Adipocyte (in vitro differentiated cells): ENCODE measurements around the gene UNK.

ENCODE experiments used
- DNase-seq: peaks from one replicate; pipeline ENCODE4 v3.0.0-alpha.2; 2015; ENCODE audit warnings: low read depth
- H3K27me3 ChIP-seq: replicated peaks from 2 replicates; pipeline ENCODE4 v1.7.0; 2013; ENCODE audit warnings: mild to moderate bottlenecking, low read length, moderate library complexity; ENCODE audit not compliant: control insufficient read depth, insufficient read depth
- H3K36me3 ChIP-seq: 2 replicates; pipeline ENCODE4 v1.7.0; 2013; ENCODE audit warnings: low read length, mild to moderate bottlenecking, moderate library complexity; ENCODE audit not compliant: control insufficient read depth, insufficient read depth, severe bottlenecking
- H3K4me1 ChIP-seq: 2 replicates; pipeline ENCODE4 v1.7.0; 2013; ENCODE audit warnings: mild to moderate bottlenecking, low read length, moderate library complexity; ENCODE audit not compliant: control insufficient read depth, insufficient read depth
- H3K4me3 ChIP-seq: 2 replicates; pipeline ENCODE4 v1.7.0; 2013; ENCODE audit warnings: mild to moderate bottlenecking, low read length, moderate library complexity
- H3K9ac ChIP-seq: 2 replicates; pipeline ENCODE4 v1.7.0; 2013; ENCODE audit warnings: mild to moderate bottlenecking, low read length, moderate library complexity
- H3K9me3 ChIP-seq: 2 replicates; pipeline ENCODE4 v1.7.0; 2013; ENCODE audit warnings: mild to moderate bottlenecking, low read length, moderate library complexity; ENCODE audit not compliant: control insufficient read depth

Gene UNK

DNA sequence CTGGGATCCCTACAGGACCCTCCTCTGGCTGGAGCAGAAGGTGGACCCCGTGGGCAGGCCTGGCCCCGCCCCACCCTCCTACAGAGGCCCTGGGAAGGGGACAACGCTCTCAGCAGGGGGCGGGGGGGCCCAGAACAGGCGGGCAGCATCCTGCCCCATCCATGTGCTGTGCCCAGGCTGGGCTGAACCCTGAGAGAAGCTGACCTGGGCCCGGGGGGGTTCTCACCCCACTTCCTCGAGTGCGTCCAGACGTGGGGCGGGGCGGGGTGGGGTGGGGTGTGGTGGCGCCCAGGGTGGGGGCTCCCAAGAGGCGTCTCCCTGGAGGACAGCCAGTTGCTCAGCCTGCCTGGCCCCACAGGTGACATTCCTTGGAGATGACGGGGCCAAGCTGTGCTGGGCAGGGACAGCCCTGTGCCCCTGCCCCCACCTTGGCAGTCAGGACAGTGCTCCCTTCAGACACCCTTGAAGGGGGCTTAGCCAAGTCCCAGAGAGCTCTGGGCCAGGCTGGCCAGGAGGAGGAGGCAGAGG, 60.0 kb downstream of the UNK start:
- Histone ChIP-seq H3K4me1 (peaks cover 34% of the 10 kb centered on the region), H3K36me3 (peaks cover 38% of the 10 kb centered on the region), H3K27me3 (no peaks in the 10 kb centered on the region), H3K9me3 (no peaks in the 10 kb centered on the region), H3K9ac (no peak overlapping the region), H3K4me3 (no peak overlapping the region)
- DNase-seq, result no peak

DNA sequence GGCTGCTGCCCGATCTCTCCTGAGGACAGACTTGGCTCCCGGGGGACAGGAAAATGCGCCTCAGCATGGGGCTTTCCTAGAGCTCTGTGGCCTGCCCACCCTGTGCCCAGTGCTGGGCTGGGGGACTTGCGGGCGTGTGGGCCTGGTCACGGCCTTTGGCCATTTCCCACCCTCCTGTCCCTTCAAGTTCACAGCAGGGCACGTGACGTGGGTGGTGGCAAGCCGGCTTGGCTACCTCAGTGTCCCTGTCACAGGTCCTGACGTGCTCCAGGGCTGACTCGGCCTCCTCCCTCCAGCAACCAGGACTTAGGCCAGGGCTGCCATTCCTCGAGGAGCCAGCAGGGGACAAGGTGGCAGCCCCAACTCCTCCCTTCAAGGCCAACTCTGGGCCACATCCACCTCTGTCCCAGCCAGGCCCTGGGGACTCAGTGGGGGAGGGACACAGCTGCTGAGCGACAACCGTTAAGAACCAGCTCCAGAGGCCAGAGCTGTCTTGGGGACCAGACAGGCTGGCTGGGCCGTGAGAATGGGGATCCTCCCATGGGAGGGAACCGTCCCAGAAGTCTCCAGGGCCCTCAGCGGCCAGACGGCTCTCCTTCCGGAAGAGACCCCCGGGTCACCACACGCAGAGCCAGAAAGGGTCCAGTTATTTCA, 60.6 kb downstream of the UNK start:
- Histone ChIP-seq H3K9me3 (no peaks in the 10 kb centered on the region), H3K27me3 (no peaks in the 10 kb centered on the region), H3K36me3 (peaks cover 44% of the 10 kb centered on the region), H3K9ac (peak overlapping the region; percentile 8), H3K4me1 (peaks cover 38% of the 10 kb centered on the region), H3K4me3 (no peak overlapping the region)
- DNase-seq, result peak; percentile 61

DNA sequence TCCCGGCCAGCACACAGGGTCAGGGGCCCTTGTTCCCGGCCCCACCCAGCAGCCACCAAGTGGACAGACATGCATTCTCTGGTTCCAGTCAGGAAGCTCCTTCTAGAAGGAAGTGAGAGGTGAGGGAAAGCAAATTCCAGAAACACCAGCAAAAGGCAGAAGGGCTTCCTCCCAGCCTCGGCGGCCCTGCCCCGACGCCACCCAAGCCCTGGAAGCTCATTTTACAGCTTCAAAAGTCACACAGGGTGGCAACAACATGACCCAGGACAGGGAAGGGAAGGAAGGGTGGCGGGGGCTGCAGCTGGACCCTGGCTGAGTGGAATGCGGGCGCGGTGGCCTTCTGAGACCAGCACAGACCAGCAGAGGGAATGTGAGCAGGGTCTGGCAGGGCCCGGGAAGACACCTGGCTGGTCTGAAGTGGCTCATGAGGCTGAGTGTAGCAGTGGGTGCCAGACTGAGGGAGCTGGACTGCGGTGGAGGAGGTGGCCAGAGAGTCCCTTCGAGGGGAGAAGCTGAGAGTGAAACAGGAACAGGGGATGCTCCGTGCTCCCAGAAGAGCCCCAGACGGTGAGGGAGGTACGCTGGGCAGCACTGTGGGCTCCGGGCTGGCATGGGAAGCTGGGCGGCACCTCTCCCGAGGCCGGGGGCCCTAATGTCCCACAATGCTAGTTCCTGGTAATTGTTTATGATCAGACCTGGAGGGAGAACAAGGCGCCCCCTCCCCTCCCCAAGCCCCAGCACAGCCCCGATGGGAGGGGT, 61.5 kb downstream of the UNK start:
- H3K36me3 ChIP-seq, result peaks cover 52% of the 10 kb centered on the region
- no peak for DNase-seq
- no peak overlapping the region for H3K4me3 ChIP-seq
- no peaks in the 10 kb centered on the region for H3K9me3 ChIP-seq
- peak overlapping the region; percentile 8 for H3K9ac ChIP-seq
- peaks cover 44% of the 10 kb centered on the region for H3K4me1 ChIP-seq
- no peaks in the 10 kb centered on the region for H3K27me3 ChIP-seq

DNA sequence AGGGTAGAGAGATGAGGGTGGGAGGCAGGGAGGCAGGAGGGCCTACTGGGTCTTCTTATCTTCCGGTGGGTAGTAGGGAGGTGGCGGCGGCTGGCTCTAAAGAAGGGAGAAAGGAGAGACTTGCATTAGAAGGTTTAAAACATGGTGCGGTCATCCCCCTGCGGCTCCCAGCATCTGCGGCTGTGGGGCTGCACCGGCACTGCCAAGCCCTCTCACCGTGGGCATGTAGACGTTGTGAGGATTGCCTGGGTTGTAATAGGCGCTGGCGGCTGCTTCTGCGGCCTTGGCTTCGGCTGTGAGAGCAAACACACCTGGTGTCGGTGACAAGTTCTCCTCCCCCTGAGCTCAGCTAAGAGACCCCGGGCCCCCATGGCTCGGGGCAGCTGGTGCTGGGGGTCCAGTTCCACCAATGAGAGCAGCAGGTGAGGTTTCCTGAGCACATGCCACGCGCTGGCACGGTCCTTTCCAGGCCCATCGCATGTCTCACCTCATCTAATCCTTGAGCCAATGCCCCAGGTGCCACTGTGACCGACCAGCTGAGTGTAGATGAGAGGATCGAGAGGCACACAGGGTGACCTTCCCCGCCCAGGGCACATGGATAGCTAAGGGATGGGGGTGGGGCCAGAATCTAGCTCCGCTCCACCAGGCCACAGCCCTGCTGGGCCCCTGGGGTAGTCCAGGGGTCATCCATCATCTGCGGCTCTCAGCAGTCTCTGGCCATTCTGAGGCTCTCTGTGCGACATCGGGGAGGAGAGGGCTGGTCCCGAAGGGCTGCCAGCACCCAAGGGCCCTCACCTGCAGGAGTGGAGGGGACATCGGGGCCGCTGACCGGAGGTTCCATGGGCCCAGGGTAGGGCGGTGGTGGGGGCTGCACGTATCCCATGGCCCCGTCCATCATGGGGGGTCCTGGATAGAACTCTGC, 62.3 kb downstream of the UNK start:
- peaks cover 49% of the 10 kb centered on the region for H3K4me1 ChIP-seq
- no peak for DNase-seq
- H3K4me3 ChIP-seq, result no peak overlapping the region
- H3K27me3 ChIP-seq, result no peaks in the 10 kb centered on the region
- no peaks in the 10 kb centered on the region for H3K9me3 ChIP-seq
- H3K9ac ChIP-seq, result no peak overlapping the region
- H3K36me3 ChIP-seq, result peaks cover 57% of the 10 kb centered on the region

DNA sequence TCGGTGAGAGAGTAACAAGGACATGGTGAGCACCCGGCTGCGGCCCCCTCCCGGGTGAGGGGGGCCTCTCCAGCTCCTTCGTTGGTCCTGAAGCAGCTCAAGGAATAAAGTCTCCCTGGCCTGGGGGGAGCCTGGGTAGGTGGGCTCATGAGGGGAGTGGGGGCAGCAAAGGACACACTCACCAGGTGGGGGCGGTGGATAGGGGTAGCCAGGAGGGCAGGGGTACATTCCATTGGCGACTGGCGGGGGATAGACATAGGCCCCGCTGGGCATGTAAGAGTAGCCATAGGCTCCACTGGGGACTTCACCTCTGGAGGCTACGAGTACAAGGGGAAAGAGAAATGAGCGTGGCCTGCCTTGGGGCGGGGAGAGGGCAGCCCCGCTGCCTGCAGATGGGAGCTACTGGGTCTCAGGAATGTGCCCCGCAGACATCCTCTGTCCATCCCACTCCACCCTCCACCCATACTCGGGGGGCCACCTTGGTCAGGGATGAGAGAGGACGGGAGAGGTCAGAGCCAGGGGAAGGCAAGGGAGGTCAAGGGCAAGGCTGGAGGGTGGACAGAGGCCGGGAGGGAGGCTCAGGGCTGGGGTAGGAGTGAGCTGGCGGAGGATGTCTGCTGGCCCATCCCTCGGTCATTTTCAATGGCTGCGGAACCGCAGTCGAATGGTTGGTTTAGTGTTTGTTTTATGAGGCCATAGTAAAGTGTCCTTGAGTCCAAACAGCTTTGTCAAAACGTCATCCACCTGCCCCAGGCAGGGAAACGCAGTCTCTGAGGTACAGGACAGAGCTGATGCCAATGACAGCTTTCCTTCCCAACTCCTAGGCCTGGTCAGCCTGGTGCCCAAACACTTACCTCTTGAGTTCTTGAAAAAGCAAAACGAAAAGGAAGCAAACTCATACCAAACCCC, 63.3 kb downstream of the UNK start:
- H3K9me3 ChIP-seq, result no peaks in the 10 kb centered on the region
- H3K4me1 ChIP-seq, result peaks cover 49% of the 10 kb centered on the region
- no peaks in the 10 kb centered on the region for H3K27me3 ChIP-seq
- H3K4me3 ChIP-seq, result no peak overlapping the region
- no peak for DNase-seq
- H3K9ac ChIP-seq, result no peak overlapping the region
- peaks cover 57% of the 10 kb centered on the region for H3K36me3 ChIP-seq

DNA sequence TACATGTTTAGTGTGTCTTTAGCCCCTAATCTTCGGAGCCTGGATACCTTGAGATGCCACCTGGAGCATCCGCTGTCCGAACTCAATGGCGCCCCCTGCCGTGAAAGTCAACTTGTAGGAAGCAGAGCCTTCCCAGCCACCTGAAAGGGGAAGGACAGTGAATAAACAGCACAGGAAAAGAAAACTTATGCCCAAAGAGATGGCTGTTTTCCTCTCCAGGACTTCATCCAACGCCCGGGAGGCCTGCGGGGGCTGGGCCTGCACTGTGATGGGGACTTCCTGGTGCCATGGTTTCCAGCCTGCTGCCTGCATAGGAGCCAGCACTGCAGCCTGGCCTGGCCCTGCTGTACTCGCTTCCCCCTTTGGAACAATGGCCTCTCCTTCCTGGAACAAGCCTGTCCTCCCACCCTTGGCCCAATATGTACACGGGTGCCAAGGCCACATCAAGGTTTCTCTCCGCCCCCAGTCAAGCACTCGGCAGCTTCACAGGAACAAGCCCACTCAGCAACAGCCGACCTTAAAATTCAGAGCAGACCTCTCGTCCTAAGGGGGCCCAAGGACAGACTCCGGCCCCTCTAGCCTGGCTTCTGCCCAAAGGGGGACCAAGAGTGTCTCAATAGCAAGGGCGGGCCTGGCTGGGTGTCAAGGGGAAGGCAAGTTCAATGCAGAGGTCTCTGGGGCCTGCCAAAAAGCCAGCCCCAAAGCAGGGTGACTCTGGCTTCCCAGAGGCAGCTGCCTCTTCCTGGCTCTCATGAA, 64.1 kb downstream of the UNK start:
- Histone ChIP-seq H3K4me1 (peaks cover 56% of the 10 kb centered on the region), H3K36me3 (peaks cover 57% of the 10 kb centered on the region), H3K27me3 (no peaks in the 10 kb centered on the region), H3K9ac (peak overlapping the region; percentile 35), H3K4me3 (no peak overlapping the region), H3K9me3 (no peaks in the 10 kb centered on the region)
- peak; percentile 69 for DNase-seq

DNA sequence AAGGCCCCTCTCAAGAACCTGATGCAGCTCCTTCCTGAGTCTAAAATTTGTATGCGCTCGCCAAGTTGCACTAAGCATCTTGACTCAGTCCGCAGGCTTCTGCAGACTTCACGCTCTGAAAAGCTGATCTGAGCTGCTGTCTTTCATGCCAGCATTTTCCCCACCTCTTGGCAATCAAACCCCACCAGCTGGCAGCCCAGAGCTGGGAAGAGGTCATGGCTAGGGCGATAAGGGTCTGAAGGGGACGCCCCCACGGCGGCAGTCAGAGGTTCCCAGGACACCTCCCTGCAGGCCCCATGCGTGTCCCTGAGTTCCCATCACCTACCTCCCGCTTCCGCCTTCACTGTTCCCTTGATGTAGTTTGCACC, 64.7 kb downstream of the UNK start:
- Histone ChIP-seq H3K9ac (peak overlapping the region; percentile 35), H3K27me3 (no peaks in the 10 kb centered on the region), H3K36me3 (peaks cover 57% of the 10 kb centered on the region), H3K9me3 (no peaks in the 10 kb centered on the region), H3K4me1 (peaks cover 62% of the 10 kb centered on the region), H3K4me3 (no peak overlapping the region)
- DNase-seq, result no peak

DNA sequence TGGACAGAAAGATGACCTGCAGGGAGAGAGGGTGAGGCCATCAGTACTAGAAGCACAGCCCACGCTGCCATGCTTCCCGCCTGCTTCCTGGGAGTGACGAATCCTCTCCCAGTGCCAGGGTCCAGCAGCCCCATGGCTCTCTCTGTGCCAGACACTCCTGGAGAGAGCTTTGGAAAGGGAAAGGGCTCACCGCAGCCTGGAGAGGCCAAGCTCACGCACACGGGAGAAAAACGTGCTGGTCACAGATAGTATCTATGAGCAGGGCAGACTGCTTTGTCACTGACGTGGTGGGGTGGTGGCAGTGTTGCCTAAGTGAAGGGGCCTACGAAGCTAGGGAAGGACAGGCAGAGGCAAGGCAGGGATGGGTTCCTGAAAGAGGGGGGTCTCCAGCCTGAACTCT, 65.1 kb downstream of the UNK start:
- peak overlapping the region; percentile 0 for H3K9ac ChIP-seq
- H3K36me3 ChIP-seq, result peaks cover 57% of the 10 kb centered on the region
- no peaks in the 10 kb centered on the region for H3K9me3 ChIP-seq
- peaks cover 65% of the 10 kb centered on the region for H3K4me1 ChIP-seq
- H3K4me3 ChIP-seq, result no peak overlapping the region
- no peak for DNase-seq
- H3K27me3 ChIP-seq, result no peaks in the 10 kb centered on the region

DNA sequence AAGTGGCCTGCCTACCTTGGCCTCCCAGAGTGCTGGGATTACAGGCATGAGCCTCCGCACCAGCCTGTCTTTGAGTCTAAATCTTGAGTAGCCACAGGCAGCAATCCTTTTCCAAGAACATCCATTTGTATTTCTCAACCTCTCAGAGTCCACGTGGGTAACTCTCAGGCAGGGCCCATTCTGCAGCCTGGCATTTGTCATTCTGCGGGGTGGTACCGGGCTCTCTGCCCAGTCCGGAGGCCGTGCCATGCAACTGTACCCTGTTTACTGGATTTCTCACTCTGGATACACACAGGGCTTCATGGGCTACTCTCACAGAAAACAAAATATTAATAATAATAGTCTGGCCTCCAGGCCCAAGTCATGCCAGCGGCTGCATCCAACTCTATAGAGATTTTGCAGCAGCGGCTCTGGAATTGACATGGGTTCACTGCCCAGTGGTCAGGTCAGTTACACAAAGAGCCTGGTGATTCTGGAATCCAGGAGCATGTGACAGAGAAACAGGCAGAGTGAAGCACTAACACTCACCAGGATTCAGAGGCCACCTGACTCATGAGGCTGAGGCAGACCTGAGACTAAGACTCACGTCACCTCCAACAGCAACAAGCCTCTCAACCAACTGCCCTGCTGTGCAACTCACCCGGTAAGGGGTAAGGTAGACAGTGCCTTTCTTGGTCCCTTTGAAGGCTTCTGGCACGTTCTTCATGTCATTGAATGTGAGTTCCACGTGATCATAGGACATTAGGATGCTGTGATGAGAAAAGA, 66.5 kb downstream of the UNK start:
- Histone ChIP-seq H3K36me3 (peaks cover 53% of the 10 kb centered on the region), H3K27me3 (no peaks in the 10 kb centered on the region), H3K9me3 (no peaks in the 10 kb centered on the region), H3K4me3 (no peak overlapping the region), H3K4me1 (peaks cover 52% of the 10 kb centered on the region), H3K9ac (peak overlapping the region; percentile 2)
- no peak for DNase-seq
